ENCODE measurements around the gene SERPINA9. TPM values are rescaled to one million over a fixed set of nuclear protein-coding genes. Genes with fewer than 3 reads are reported as not detected.

Gene SERPINA9
- polyA plus RNA-seq, 12 donors: not detected

DNA sequence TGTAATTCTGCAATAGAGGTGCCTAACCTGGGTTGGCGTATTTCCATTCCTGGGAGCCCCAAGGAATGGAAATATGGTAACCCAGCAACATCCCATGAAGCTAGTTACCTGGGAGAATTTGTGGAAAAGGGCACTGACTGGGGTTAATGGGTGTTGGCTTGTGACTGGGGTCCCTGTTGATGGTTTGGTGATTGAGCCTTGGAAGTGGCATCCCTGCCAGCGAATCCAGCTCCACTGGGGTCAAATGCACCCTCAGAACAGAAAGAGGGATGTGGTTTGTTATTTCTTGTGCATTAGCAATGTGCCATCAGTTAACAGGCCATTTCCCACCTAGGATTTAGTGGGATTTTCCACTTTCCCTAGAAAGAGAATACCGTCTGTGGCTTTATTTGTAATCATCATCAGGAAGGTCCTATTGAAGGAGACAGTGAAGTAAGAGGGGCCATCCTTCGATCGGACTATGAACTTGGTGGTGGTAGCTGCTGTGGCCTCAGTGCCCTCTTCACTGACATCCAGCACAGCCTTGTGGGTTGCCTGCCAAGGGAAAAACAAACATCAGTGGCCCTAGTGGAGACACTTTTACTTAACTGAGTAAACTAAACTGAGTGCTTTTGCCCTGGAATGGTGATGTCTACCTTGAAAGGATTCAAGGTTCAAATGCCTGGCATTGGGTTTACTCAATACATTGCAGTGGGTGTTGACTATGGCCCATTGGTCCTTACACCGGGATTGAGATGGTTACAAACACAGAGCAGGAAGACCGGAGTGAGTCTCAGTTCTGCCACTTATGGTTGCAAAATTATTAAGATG lies 13.0 kb downstream of the SERPINA9 start:
- DNase-seq: no peak

DNA sequence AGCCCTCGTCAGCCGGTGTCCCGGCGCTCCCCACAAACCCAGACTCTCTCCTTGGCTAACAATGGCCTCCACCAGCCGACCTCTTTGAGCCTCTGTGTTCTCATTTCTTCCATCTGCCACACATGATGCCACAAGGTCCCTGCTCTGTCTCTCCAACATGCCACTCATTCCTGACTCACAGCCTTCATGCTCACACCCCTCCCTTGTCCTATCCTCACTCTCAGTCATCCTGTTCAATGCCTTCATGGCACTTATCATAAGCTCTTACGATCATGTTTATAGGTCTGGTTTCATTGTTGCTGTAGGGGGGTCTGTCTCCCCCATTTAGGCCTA lies 13.8 kb downstream of the SERPINA9 start:
- DNase-seq: no peak

DNA sequence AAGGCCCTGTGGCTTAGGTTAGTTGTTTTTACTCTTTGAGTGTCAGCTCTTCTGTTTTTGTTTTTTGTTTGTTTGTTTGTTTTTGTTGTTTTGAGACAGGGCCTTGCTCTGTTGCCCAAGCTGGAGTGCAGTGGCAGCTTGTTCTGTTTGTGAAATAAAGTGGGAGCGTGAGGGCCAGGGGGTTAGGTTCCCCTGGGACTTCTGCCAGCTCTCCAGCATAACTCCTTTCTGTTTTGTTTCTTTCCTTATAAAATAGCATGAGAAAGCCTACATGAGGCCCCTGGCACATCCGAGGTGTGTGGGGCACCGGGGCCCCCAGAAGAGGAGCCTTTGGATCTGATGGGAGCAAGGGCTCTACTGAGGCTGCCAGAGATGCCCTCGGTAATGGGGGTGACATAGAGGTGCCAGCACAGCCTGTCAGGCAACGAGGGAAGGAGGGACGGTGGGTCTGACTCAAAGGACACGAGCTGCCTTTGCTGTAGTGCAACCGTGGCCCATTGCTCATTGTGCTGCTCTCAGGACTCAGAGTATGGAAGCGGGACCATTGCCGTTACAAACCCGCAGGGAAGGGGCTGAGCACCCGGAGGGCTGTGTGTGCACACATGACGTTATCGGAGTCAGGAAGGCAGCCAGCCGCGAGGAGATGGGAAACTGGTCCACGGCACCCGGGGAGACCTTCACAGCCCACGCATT lies 14.3 kb downstream of the SERPINA9 start:
- DNase-seq: no peak

DNA sequence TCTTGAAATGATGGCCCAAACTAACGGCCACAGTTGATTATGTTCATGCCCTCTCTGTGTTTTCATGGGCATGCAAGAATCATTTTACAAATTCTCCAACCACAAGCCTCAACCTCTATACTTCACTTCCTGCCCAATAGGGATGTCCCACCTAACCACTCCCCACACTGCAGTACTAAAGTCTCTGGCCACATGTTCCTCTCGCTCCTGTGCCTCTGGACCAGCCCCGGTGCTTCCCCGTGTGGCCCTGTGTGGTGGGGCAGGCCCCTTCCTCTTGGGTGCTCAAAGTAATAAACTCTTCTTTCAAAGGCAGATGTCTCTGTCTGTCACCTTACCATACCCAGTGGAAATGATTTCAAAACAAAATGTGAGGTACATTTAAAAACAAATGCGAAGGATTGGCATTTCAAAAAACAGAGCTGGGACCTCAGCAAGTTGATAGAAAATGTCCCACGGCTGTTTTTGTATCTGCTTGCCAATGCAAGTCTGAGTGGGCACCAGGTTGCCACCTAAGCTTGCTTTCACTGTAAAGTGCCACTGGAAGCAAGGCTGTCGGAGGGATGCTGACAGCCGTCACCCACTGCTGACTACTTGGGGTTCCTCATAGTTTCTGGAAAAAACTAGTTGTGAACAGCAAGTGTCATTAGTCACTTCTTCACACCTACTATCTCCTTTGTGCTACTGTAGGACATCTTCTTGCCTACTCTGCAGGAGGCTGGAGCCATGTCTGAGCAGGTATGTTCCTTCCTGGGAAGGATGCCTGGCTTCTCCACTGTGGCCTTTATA lies 15.2 kb downstream of the SERPINA9 start:
- no peak for DNase-seq

DNA sequence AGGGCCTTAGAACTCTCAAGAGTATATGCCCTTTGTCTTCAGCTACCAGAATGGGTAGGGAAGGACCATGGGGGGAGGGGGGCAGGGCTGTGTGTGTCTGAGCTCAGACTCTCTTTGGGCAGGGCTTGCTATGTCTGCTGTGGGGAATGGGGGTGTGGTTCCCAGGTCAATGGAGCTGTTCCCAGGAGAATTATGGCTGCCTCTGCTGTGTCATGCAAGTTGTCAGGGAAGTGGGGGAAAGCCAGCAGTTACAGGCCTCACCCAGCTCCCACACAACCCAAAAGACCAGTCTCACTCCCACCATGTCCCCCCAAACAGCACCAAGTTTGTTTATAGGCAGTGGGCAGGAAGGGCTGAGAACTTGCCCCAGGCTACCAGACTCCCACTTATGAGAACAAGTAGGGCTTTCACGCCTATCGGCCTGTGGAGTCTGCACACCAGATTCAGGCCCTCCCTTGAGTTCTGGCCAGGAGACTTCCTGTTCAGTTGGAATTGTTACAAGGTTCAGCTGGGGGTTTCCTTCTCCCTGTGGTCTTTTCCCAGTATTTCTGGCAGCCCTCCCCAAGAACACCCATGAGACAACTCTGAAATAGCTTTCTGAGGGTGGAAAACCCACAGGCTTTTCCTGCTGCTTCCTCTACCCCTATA lies 17.3 kb downstream of the SERPINA9 start:
- peak; percentile 0 for DNase-seq

DNA sequence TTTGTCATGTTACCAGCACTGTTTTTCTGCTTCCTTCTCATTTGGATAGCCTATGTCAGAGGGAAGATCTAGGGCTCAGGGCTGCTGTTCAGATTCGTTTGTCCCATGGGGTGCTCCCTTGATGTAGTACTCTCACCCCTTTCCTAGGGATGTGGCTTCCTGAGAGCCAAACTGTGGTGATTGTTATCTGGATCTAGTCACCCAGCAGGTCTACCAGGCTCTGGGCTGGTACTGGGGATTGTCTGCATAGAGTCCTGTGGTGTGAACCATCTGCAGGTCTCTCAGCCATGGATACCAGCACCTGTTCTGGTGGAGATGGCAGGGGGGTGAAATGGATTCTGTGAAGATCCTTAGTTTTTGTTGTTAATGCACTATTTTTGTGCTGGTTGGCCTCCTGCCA lies 17.9 kb downstream of the SERPINA9 start:
- DNase-seq: no peak

DNA sequence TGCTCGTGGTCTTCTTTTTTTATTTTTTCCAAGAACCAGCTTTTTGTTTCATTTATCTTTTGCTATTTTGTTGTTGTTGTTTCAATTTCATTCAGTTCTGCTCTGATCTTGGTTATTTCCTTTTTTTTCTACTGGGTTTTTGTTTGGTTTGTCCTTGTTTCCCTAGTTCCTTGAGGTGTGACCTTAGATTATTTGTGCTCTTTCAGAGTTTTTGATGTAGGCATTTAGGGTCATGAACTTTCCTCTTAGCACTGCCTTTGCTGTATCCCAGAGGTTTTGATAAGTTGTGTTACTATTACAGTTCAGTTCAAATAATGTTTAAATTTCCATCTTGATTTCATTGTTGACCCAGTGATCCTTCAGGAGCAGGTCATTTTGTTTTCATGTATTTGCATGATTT lies 20.1 kb downstream of the SERPINA9 start:
- no peak for DNase-seq

DNA sequence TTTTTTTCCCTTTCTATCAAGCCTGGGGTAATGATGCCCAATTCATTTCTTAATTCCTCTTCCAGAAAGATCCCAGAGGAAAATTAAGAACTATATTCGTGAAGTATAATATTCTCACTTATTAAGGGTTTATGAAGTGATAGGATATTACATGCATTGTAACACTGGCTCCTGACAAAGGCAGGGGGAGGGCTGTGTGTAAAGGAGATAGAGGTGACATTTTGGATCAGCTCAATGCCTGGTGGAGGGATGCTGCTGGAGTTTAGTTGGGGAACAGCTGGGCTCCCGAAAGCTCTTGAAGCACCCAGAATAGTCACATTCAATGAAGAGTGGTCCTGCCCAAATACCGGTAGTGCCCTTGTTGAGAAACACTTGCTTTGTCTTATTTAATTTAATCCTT lies 24.2 kb downstream of the SERPINA9 start:
- DNase-seq: no peak

DNA sequence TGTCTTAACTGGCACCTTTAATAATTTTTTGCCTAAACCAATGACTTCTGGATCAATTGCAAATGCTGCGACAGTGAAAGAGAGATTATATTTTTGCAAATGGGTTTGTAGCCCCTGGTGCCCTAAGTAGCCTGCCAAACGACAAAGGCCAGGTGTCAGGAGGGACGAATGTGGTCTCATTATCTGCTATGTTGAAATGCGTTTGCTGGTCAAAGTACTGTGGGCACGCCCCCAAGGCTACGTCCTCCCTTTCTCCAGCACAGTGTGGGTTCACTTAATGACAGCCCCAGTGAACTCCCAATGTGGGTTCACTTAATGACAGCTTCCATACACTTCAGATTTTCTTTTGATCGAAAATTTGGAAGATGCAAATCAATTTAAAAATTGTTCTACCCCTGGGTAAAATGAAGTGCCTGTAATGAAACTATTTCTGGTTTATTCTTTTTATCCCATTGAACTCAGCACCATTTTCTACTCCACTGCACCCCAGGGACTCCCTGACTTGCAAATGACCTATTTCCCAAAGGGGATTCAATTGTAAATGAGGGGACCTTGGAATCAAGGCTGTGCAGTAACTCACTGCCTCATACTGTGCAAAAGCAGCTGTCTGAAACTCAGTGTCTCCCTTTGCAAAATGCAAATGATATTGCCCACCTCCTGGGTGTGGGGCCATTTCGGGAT lies 24.8 kb downstream of the SERPINA9 start:
- DNase-seq: no peak

DNA sequence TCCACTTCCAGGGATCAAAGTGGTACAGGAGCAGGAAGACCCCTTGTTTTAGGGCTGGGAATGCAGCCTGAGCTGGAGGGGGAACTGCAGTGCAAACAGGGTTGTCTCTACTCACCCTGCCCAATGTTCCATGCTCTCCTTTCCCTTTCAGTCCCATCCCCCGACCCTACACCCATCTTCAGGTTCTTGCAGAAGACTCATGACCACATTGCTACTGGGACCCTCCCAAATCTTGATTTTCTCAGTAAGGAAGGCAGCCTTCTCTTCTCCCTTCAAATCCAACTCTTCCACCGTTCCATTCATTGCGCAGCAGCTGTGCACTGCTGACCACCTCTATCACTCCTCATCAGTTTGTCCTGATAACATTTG lies 25.3 kb downstream of the SERPINA9 start:
- no peak for DNase-seq

DNA sequence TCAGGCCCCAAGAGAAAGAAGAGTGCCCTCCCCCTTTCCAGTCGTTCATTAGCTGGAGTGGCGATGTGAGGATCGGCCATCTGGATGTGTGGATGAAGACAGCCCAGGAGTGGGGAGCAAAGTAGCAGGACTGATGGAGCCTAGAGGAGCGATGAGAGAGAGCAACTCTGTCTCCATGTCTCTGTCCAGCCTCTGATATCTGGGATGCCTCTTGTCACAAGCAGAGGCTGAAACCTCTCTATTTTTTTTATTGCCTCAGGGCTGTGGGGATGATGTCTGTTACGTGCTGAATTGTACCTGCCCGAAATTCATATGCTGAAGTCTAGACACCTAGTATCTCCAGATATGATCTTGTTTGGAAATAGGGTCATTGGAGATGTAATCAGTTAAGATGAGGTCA lies 26.1 kb downstream of the SERPINA9 start:
- DNase-seq: no peak

DNA sequence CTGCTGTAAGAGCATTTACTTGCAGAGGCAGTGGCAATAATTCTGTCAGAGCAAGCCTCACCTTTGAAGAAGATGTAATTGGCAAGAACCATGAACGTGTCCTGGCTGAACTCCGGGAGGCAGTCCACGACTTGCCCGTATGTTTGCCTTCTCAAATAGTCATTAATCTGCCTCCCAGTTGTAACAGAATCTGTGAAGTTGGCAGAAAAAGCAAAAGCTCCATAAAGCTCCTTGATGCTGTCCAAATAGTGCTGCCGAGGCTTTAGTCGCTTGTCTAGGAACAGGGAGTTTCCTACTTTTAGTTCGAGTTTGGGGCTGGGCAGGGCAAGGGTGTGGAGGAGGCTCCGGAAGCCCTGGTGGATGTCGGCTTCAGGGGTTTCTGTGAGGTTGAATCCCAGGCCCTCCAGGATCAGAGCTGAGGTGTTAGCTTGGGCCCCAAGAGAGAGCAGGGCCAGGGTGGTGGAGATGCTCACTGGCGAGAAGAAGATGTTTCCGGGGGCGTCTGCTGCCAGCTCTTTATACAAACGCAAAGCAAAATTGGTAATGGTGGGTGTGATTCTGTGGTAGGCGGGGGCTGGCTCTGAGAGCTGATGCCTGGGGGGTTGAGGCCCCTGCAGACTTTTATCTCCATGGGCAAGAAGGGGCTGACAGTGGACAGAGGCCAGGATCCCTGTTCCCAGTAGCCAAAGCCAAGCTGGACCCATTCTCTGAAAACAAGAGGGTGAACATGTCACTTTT lies 27.8 kb downstream of the SERPINA9 start:
- no peak for DNase-seq

DNA sequence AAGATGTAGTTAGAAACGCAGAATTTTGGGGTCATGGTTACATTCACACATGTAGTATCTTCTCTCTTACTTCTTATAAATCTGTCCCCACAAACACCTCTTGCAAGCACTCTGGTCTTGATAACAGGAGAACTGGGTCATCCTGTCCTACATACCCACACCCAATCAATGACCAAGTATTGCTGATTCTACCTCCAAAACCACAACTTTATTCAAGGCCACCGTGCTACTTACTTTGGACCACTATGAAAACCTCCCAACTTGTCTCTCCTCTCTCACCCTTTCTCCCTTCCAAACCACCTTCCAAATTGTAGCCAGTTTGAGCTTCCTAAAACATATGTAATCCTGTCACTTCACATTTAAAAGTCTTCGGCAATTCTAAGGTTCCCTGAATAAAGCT lies 28.8 kb downstream of the SERPINA9 start:
- no peak for DNase-seq

DNA sequence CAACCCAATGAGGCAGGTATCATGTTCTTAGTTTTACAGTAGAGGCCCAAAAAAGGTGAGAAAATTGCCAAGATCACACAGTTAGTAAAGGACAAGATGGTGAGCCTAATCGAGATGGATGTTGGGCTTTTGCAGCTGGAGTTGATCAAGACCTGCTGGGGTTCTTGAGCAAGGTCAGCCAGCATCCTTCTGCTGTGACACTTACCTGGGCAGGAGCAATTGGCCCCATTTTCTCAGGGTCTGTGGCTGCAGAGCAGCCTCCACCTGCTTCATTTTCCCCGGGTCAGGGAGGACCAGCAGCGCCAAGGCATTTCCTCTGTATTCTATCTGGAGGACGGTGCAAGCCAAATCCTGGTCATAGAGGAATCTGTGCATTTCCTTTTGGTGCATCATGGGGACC lies 29.9 kb downstream of the SERPINA9 start:
- DNase-seq: no peak

DNA sequence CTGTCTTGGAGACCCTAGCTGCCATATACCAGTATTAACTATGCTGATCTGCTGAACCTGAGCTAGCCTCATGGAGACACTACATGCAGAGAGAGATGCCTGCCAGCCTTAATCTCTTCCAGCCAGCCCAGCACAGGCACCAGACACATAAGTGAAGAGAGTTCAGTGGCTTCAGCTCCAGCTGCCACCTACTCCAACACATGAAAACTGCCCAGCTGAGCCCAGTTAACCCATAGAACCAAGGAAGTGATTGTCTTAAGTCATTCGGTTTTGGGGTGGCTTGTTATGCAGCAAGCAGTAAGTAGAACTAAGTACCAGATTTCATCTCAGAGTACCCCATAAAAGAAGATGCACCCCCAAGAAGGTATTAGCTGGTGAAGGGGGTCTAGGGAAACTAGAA lies 31.0 kb downstream of the SERPINA9 start:
- no peak for DNase-seq

DNA sequence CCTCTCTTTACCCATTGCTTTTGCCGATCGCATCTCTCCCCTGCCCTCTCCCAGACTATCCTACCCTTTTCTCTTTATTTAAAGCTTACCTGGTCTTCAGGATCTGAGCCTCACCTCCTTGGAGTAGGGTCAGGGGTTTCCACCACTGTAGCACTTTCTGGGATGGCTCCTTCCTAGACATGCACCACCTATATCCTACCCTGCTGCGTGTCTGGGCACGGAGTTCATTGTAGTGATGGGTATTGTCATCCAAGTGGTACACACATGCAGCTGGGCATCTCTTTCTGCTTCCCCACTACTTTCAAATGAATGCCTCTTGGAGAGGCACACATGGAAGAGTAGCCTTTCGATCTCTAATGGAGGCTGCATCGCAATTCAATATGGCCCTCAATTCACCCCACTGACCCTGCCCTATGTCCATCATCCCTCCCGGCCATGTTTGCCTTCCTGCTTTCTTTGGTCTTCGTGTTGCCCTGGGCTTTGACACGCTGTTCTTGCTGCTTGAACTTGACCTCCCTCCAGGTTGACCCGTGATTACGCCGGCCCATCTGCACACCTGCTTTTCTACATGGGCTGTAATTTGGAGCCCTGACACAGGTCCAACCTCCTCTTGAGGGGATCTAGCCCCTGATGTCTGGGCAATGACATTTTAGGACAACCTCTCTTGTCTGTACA lies 34.3 kb downstream of the SERPINA9 start:
- no peak for DNase-seq

DNA sequence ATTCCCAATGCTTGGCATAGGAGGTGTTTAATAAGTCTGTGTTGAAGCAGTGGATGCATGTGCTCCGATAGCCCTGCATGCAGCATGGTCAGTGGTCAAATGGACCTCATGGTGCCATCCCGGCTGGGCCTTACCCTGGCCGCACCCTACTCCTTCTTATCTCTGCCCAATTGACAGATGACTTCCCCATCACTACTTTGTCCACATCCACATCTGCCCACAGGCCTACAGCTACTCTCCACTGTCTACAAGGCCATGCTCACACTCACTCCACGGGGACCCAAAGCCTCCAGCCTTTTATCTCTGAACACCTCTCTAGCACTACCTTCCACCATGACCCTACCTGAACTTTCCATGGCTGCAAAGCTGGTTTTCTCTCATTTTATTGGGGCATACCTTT lies 34.9 kb downstream of the SERPINA9 start:
- DNase-seq: no peak

DNA sequence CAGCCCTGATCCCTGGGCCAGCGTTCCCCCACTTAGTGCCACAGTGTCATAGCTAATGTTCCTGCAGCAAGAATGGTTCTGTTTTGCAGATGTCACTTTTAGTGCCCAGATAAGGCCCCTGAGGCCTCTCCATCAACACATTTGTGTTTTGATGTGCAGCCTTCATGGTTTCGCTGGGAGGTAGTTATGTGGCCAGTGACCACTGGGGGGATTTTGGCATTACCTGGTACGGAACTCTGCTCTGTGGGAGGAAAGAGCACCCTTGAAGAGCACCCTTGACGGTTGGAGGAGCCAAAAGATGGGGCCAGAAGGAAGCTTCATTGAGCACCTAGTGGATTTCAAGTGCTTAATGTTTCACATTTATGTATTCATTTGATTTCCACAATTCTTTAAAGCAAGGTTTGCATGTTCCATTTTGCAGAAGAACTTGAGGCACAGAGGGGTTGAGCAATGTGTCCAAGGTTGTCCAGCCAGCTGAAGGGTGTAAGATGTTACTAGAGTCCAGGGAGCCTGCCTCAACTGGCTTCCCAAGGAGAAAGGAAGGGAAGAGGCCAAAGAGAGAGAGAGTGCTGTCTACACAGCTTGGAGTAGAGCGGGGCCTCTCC lies 36.4 kb downstream of the SERPINA9 start:
- DNase-seq: no peak

DNA sequence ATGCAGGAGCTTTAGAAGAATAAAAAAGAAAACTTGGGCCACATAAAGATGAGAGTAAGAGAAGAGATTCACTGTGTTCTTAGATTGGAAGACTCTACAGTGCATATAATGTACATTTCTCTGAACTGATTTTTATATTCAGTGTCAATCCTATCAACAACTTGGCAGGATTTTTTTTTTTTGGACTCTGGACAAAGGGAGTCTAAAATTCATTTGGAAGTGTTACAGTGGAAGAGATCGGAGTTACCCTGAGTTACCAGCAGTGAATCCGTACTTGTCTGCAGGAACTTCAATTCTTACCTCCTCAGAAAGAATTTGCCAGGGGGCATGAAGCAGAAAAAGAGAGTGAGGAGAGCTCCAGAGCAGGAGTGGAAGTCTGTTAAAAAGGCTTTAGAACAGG lies 47.4 kb downstream of the SERPINA9 start:
- no peak for DNase-seq

DNA sequence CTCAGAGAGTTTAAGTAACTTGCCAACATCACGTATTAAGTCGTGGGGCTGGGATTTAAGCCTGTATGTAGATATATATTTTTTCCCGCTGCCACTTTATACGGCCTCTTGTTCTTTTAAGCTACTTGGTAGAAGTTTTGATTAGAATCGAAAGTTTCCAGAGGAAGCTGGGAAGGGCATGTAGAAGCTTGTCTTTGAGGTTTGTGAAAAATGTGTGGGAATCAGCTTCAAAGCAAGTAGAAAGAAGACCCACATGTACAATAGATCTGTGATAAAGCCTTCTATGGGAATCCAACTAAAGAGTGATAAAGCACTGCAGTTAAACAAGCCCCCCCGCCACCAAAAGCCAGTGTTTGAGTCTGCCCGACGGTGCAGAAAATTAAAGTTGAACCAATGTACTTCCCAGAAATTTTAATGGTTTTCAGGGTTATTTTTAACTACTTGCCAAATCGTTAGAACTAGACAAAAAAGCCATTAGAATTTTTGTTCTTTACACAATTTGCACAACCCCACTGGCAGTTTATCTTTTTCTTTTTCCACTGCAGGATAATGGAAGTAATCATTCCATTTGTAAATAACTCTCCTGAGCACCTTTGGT lies 48.9 kb downstream of the SERPINA9 start:
- no peak for DNase-seq
